Stimulated activated memory B cell treated with anti-CD40 and anti-IgM and Interleukin-4, amounts not matched to agents 10 μg/mL and 1 μg/mL and 100 μg/mL, for 72 hours (primary cell): ENCODE data around the gene DISP3.

Experiments
- ATAC-seq: fragments of 150-1000 bp; cut with Tn5 transposase; 2 replicates; pipeline ENCODE4 v1.10.0; 2021
- H3K27ac Mint-ChIP-seq: one replicate; pipeline ENCODE4 v1.8.0; 2022; ENCODE audit warnings: mild to moderate bottlenecking, mixed read lengths
- H3K27me3 Mint-ChIP-seq: one replicate; pipeline ENCODE4 v1.8.0; 2022; ENCODE audit warnings: mixed read lengths
- H3K36me3 Mint-ChIP-seq: one replicate; pipeline ENCODE4 v1.8.0; 2022; ENCODE audit warnings: mixed read lengths
- H3K4me1 Mint-ChIP-seq: one replicate; pipeline ENCODE4 v1.8.0; 2022; ENCODE audit warnings: mixed read lengths
- H3K4me3 Mint-ChIP-seq: one replicate; pipeline ENCODE4 v1.8.0; 2022; ENCODE audit warnings: mild to moderate bottlenecking, moderate library complexity, mixed read lengths
- H3K9me3 Mint-ChIP-seq: one replicate; pipeline ENCODE4 v1.8.0; 2022; ENCODE audit warnings: mixed read lengths

DISP3 gene

DNA sequence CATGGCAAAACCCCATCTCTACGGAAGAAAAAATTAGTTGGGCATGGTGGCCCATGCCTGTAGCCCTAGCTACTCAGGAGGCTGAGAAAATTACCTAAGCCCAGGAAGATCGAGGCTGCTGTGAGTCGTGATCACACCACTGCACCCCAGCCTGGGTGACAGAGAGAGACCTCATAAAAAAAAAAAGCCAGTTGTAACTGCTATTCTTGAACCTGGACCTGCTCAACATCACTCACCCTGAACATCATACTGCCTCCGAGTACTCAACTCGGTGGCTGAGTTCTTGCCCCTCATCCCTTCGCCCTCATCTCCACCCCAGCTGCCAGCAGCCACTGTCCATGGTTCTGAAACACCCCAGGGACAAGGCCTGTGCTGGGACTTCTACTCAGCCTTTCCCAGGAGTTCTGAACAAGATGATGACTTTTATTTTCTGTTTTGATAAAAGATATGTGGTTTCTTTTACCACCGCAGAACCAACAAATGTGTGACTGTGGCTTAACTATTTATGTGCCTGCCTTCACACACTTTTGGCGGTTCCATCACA is 5.4 kb upstream of the DISP3 start:
- Mint-ChIP-seq H3K4me3 (no peak overlapping the region), H3K27me3 (peaks cover 65% of the 10 kb centered on the region), H3K27ac (no peak overlapping the region), H3K9me3 (no peaks in the 10 kb centered on the region), H3K36me3 (no peaks in the 10 kb centered on the region), H3K4me1 (peaks cover 5% of the 10 kb centered on the region)
- ATAC-seq: no peak

DNA sequence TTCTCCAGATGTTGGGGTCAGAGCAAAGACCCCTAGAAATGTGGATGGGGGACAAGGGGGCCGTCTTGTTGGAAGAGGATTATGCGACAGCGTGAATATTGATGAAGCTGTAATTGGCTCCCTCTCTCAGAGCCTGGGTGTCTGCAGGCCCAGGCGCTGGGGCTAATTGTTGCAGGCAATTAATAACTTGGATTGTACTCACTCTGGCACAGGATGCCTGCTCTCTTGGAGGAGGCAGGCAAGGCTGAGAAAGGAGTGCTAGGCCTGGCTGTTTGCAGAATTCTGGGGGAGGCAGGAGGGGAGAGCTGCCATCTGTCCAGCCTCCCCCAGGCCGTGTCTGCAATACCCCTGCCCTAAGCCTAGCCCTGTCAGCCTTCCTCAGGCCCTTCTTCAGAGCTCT is 4.1 kb upstream of the DISP3 start:
- H3K27me3 Mint-ChIP-seq: peaks cover 58% of the 10 kb centered on the region
- no peak overlapping the region for H3K27ac Mint-ChIP-seq
- no peak overlapping the region for H3K4me3 Mint-ChIP-seq
- H3K9me3 Mint-ChIP-seq: no peaks in the 10 kb centered on the region
- peaks cover 6% of the 10 kb centered on the region for H3K4me1 Mint-ChIP-seq
- ATAC-seq: no peak
- H3K36me3 Mint-ChIP-seq: no peaks in the 10 kb centered on the region

DNA sequence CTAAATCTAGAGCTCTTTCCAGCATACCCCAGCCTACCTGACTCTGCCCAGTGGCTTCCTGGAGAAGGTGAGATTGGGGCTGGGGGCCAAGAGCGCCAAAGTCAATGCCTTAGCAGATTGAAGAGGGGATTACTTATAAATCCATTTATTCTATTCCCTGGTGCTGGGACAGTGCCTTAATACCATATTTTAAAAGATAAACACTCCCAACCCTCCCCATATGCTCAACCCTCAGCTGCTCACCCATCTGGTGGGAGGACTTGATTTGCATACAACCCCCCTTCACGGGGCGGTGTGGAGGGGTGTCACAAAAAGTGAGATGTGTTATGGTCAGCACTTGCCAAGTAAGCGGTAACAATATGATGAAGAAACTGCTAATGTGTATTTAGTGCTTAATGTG is 3.2 kb upstream of the DISP3 start:
- Mint-ChIP-seq H3K9me3 (peaks cover under 1% of the 10 kb centered on the region), H3K27me3 (peaks cover 64% of the 10 kb centered on the region), H3K36me3 (no peaks in the 10 kb centered on the region), H3K27ac (no peak overlapping the region), H3K4me1 (peaks cover 6% of the 10 kb centered on the region), H3K4me3 (no peak overlapping the region)
- ATAC-seq: no peak

DNA sequence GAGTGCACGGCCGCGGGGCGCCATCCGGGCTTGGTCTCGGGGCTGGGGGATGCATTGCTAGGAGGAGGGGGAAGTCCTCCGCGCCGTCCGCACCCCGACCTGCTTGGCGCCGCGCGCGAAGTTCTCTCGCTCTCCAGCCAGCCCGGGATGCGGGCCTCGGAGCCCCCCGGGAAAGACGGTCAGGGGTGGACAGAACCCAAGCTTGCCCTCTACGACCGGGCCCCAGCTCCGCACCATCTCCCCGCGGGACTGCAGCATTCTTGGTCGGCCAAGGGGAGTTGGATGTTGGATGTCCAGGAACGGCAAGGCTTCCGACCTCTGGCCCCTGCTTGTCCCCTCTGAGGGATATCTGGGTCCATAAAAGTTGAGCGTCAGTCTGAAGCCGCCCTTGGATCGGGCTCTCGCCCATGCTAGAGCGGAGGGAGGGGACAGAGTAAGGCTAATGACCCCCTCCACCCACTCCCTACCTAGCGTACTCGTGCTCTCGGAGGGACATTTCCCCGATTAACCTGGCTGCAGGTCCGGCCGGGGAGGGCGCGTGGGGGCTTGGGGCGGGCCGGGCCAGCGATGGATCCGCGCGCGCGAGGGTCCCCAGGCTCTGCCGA is 522 bp downstream of the DISP3 start:
- no peak for ATAC-seq
- peak overlapping the region; percentile 76 for H3K4me3 Mint-ChIP-seq
- peaks cover 2% of the 10 kb centered on the region for H3K9me3 Mint-ChIP-seq
- peaks cover 6% of the 10 kb centered on the region for H3K4me1 Mint-ChIP-seq
- no peaks in the 10 kb centered on the region for H3K36me3 Mint-ChIP-seq
- H3K27ac Mint-ChIP-seq: no peak overlapping the region
- peaks cover 64% of the 10 kb centered on the region for H3K27me3 Mint-ChIP-seq

DNA sequence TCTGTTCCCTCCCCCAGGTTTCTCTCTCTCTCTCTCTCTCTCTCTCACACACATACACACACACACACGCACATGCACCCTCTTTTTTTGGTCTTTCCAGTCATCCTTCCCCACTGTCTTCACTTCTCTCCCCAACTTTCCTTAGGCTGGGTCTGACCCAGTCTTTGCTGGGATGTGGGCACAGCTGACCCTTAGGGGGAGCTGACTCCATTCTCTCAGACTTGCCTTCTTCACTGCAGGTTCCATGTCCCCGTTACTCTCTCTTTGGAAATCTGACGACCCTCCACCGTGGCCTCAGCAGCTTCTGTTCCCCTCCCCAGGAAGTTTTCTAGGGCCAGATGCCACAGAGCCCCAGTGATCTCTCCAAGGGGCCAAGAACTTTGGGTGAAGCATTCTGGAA is 2.1 kb downstream of the DISP3 start:
- peaks cover 2% of the 10 kb centered on the region for H3K9me3 Mint-ChIP-seq
- H3K27me3 Mint-ChIP-seq: peaks cover 57% of the 10 kb centered on the region
- peak overlapping the region; percentile 5 for H3K4me3 Mint-ChIP-seq
- ATAC-seq: no peak
- H3K27ac Mint-ChIP-seq: no peak overlapping the region
- peaks cover 6% of the 10 kb centered on the region for H3K4me1 Mint-ChIP-seq
- H3K36me3 Mint-ChIP-seq: no peaks in the 10 kb centered on the region

DNA sequence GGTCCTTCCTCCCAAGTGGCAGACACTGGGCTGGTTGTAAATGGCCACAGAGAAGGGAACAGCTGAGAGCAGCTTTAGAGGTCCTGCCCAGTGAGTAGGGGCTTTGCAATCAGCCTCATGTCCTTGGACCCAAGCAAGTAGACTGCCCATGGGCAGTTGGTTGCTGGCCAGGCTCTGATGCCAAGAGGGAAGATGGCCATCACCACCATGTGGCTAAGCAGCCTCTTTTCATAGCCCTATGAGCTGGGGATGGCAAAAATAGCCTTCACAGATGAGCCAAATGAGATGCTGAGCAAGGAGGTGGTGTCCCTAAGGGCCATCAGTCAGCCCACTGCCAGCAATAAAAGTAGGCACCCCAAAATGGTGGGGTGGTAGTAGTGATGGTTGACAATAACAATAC is 3.2 kb downstream of the DISP3 start:
- Mint-ChIP-seq H3K9me3 (peaks cover 2% of the 10 kb centered on the region), H3K27ac (no peak overlapping the region), H3K4me1 (peaks cover 6% of the 10 kb centered on the region), H3K4me3 (no peak overlapping the region), H3K36me3 (no peaks in the 10 kb centered on the region), H3K27me3 (peaks cover 56% of the 10 kb centered on the region)
- no peak for ATAC-seq

DNA sequence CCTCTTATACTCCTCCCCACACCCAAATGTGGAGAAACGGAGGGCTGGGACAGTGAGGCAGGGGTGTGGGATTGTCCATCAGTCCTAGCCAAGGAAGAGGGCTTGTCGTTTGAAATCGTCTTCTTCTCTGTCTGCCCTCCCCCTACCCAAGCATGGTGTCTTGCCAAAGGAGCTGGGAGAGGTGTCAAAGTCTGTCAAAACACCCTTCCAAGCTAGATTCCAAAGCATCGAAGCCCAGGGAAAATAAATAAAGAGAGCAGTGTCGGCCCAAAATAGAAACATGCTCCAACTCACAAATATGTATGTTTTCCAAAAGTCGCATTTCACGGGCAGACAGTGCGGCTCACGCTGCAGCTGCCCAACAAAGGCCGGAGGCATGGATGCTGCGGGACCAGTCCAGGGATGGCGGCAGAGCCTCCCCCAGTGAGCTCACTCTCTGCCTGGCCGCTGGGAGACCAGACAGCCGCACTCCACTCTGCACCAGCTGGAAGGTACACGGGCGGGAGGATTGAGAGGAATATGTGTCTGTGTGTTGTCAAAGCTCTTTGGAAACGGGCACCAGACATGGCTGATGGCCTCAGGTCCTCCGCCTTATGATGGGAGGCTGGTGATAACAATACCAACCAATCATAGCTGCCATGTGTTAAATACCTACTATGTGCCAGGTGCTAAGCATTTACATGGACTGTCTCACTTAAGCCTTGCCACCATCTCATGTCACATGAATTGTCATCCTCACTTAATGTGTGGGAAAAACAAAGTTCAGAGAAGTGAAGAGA is 3.9 kb downstream of the DISP3 start:
- H3K27me3 Mint-ChIP-seq: peaks cover 56% of the 10 kb centered on the region
- ATAC-seq: no peak

DNA sequence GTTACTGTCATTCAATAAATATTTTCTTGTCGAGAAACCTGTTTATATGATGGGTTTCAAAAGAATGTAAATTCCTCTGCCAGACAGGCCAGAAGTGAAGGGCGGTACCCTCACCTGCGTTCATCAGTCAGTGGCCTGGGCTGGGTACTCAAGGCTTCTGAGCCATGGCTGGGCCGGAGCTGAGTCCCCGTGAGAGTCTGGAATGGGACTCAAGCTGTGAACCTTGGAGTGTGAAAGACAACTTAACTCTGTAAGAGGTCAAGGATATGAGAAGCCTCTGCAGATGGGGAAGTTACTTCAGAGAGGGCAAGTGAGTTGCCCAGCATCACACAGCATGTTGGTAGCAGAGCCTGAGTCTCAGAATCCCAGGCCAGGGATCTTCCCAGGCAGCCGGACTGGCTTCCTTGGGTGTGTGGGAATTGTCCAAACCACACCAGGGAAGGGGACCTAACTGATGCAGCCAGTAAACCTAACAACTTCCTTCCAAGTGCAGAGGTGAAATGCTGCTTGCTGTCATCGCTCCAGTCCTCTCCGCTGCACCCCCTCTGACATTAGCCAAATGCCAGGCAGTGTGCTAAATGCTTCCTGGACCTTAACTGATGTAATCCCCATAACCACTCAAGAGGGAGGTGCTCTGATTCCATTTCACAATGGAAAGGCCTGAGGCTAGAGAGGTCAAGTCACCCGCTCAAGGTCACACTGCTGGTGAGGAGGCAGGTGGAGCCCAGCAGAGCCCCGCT is 4.8 kb downstream of the DISP3 start:
- H3K9me3 Mint-ChIP-seq: peaks cover 2% of the 10 kb centered on the region
- H3K36me3 Mint-ChIP-seq: no peaks in the 10 kb centered on the region
- peaks cover 52% of the 10 kb centered on the region for H3K27me3 Mint-ChIP-seq
- no peaks in the 10 kb centered on the region for H3K4me1 Mint-ChIP-seq
- H3K4me3 Mint-ChIP-seq: no peak overlapping the region
- H3K27ac Mint-ChIP-seq: no peak overlapping the region
- ATAC-seq: no peak

More for the DNA sequence above, 3.9 kb downstream of the DISP3 start:
- H3K4me3 Mint-ChIP-seq: no peak overlapping the region
- H3K9me3 Mint-ChIP-seq: peaks cover 2% of the 10 kb centered on the region
- no peaks in the 10 kb centered on the region for H3K36me3 Mint-ChIP-seq
- peaks cover 6% of the 10 kb centered on the region for H3K4me1 Mint-ChIP-seq
- no peak overlapping the region for H3K27ac Mint-ChIP-seq

DNA sequence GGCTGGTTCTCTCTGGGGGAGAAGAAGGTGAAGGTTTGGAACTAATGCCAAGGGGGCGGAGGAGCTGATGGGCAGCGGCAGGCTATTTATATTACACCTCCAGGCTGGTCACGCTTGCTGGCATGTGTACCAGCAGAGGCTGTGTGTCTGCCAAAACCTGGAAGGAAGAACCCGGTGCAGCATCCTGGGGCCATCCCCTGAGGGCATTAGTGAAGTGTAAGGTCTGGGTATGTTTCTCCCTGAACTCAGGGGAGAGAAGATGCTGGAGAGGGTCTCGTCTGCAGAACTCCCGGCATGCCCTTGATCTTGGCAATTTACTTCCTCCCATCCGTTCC is 5.3 kb downstream of the DISP3 start:
- Mint-ChIP-seq H3K4me1 (no peaks in the 10 kb centered on the region), H3K27me3 (peaks cover 55% of the 10 kb centered on the region), H3K27ac (no peak overlapping the region), H3K4me3 (no peak overlapping the region), H3K9me3 (peaks cover 2% of the 10 kb centered on the region), H3K36me3 (no peaks in the 10 kb centered on the region)
- ATAC-seq: no peak

DNA sequence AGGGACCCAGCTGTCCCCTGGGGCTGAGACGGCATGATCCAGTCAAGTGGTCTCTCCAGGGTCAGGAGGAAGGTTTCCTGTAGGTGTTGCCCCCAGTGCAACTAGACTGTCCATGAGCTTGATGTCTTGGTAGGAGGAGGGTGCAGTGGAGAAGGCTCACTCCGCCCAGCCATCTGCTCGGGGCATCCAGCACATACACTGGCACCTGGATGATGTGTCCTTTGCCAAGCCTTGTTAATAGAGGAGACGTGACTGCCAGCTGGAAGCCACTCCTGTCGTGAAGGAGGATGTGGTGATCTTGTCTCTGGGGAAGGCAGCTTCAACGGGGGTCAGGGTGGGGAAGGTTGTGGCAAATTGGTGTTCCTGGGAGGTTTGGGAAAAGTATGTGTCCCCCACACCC is 6.2 kb downstream of the DISP3 start:
- no peak overlapping the region for H3K4me3 Mint-ChIP-seq
- no peak for ATAC-seq
- H3K36me3 Mint-ChIP-seq: no peaks in the 10 kb centered on the region
- peaks cover 2% of the 10 kb centered on the region for H3K9me3 Mint-ChIP-seq
- no peaks in the 10 kb centered on the region for H3K4me1 Mint-ChIP-seq
- H3K27ac Mint-ChIP-seq: no peak overlapping the region
- H3K27me3 Mint-ChIP-seq: peaks cover 59% of the 10 kb centered on the region

DNA sequence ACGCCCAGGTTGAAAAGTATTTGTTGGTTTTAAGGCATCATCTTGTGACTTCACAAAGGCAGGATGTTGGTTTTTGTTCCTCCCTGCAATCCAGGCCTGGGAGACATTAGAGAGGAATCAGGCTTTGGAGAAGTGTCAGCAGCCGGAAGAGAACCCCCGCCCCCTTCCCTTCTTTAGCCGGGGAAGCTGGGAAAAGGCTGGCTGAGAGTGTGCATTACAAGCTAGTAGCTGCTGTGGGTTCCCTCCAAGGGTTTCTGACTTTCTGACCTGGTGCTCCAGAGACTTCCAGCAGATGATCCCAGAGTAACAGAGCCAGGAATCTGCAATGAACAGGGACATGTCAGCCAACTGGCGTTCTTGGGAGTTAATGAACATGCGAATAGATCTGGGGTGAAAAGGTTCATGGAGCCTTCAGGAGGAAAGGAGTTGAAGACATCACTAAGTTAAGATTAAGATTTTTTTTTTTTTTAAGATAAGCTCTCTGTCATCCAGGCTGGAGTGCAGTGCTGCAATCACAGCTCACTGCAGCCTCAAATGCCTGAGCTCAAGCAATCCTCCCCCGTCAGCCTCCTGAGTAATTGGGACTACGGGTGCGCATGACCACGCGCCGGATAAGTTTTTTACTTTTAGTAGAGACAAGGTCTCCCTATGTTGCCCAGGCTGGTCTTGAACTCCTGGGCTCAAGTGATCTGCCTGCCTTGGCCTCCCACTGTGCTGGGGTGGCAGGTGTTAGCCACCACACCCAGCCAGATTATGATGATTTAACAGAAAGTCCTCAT is 7.5 kb downstream of the DISP3 start:
- no peaks in the 10 kb centered on the region for H3K9me3 Mint-ChIP-seq
- no peaks in the 10 kb centered on the region for H3K36me3 Mint-ChIP-seq
- H3K27me3 Mint-ChIP-seq: peaks cover 54% of the 10 kb centered on the region
- no peak overlapping the region for H3K4me3 Mint-ChIP-seq
- no peak overlapping the region for H3K27ac Mint-ChIP-seq
- no peaks in the 10 kb centered on the region for H3K4me1 Mint-ChIP-seq
- no peak for ATAC-seq

DNA sequence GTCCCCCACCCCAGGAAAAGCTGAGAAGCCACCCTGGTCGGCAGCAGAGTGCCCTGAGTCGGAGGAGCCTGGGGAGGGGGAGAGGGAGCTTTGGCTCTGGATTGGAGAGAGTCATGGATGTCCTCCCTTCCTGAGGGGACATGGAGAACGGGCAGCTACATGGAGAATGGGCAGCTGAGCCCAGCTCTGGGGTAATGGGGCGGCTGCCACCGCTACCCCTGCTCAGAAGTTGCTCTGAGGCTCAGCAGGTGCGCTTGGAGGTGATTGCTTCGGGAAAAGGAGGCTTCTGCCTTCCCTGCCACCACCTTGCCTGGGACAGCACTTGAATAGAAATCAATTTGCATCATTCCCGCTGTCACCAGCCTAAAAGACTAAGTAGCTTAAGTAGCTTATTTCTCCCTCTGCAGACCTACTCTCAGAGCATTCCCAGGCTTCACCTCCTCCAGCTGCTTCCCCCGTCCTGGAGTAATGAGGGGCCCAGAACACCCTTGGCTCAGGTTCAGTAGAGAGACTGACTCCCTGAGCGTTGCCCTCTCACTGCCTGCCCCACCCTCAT is 8.3 kb downstream of the DISP3 start:
- peaks cover 48% of the 10 kb centered on the region for H3K27me3 Mint-ChIP-seq
- no peak overlapping the region for H3K4me3 Mint-ChIP-seq

DNA sequence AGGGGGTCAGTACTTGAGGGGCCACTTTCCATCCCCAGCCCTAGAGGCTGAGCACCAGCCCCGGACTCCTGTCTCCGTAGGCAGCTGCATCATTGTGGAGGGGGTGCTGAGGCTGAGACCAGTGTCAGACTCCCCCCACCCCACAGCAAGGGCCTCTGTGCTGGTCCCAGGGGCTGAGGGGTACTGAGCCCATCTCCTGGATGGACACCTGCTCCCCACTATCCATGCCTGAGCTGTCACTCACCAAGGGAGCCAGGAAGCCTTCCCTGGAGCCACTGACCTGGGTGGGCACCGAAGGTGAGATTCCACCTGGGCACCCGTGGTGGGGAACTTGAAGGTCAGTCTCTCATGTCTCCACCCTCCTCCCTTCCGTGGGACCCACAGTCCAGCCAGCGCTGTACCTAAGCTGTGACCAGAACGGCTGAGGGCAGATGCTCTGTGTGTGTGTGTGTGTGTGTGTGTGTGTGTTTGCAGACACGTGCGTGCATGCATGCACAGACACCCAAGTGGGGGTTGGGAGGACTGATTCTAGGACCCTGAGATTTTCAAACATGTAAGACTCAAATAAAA is 9.3 kb downstream of the DISP3 start:
- no peak overlapping the region for H3K4me3 Mint-ChIP-seq
- no peaks in the 10 kb centered on the region for H3K4me1 Mint-ChIP-seq
- H3K9me3 Mint-ChIP-seq: no peaks in the 10 kb centered on the region
- no peak for ATAC-seq
- H3K27ac Mint-ChIP-seq: no peak overlapping the region
- no peaks in the 10 kb centered on the region for H3K36me3 Mint-ChIP-seq
- H3K27me3 Mint-ChIP-seq: peaks cover 48% of the 10 kb centered on the region

More for the DNA sequence above, 8.3 kb downstream of the DISP3 start:
- Mint-ChIP-seq H3K4me1 (no peaks in the 10 kb centered on the region), H3K9me3 (no peaks in the 10 kb centered on the region), H3K36me3 (no peaks in the 10 kb centered on the region), H3K27ac (no peak overlapping the region)
- ATAC-seq: no peak

DNA sequence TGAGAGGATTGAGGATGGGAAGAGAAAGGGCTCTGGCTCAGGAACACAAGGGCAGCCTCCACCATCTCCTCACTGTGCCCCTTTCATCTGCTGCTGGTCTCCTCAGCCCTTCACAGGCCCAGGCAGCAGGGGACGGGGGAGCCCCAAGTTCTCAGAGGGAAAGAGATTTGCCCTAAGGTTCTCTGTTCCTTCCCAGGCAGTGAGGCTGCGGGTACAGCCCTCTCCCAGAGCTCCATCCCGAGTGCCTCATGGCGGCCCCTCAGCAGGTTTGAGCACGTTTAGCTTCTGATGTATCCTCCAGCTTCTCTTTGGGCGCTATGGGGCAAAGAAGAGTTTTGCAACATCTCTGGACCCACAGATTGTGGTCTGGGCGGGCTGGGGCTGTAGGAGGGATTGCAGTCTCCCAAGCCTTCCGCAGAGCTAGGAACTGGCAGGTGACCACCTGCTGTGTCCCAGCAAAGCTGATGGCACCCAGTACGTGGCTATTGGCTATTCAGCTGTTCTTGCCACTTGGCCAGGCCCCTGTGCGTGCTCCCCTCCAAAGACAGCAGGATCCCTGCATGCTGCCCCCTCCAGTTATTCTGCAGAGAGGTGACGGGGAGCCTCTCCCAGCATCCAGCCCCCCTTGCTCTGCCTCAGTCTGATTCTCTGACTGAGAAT is 10.1 kb downstream of the DISP3 start:
- no peaks in the 10 kb centered on the region for H3K4me1 Mint-ChIP-seq
- no peak overlapping the region for H3K27ac Mint-ChIP-seq
- H3K4me3 Mint-ChIP-seq: no peak overlapping the region
- H3K27me3 Mint-ChIP-seq: peaks cover 48% of the 10 kb centered on the region
- peaks cover 3% of the 10 kb centered on the region for H3K9me3 Mint-ChIP-seq
- H3K36me3 Mint-ChIP-seq: peaks cover 6% of the 10 kb centered on the region
- ATAC-seq: no peak
